GM12878 (cell line): ENCODE measurements around the gene SERINC1. TPM values are rescaled to one million over a fixed set of nuclear protein-coding genes. Genes with fewer than 3 reads are reported as not detected.

Experiments used
- ATAC-seq: fragments of 200-7000 bp; cut with Tn5 transposase; 3 replicates; pipeline ENCODE4 v1.9.1; 2020; ENCODE audit warnings: mild to moderate bottlenecking, moderate library complexity
- BruUV-seq: library from RNA; stranded (reverse); fragments of 400-500 nt; replicated peaks from 2 replicates; lab custom pipeline; 2021; lab: Mats Ljungman, UMichigan
- CTCF ChIA-PET: fragments of 300-600 bp; sonication (Branson Sonifier 250); formaldehyde crosslinking; extraction: SDS; loops from one replicate; lab custom pipeline; 2021; ENCODE audit warnings: inconsistent platforms; lab: Yijun Ruan, JAX
- POLR2A ChIA-PET: fragments of 350-600 bp; formaldehyde crosslinking; extraction: SDS; loops from one replicate; lab custom pipeline; 2021; ENCODE audit warnings: inconsistent platforms; lab: Charles Lee
- RAD21 ChIA-PET: fragments of 300-600 bp; sonication (Branson Sonifier 250); formaldehyde crosslinking; loops from one replicate; lab custom pipeline; 2023; ENCODE audit warnings: antibody characterized with exemption; ENCODE audit not compliant: unreplicated experiment; lab: Charles Lee
- SMC1A ChIA-PET: fragments of 300-600 bp; sonication (Branson Sonifier 250); formaldehyde crosslinking; loops from one replicate; lab custom pipeline; 2023; ENCODE audit not compliant: unreplicated experiment, uncharacterized antibody; lab: Charles Lee
- DNase-seq: peaks from one replicate; pipeline ENCODE4 v3.0.0-alpha.2; 2011; ENCODE audit warnings: low read depth, low spot score
- FAIRE-seq: peaks from 3 replicates; lab custom pipeline; 2011; peaks lifted over from hg19 to GRCh38; lab: Jason Lieb, UNC
- H2AFZ ChIP-seq: 2 replicates; pipeline ENCODE4 v1.6.0; 2011; ENCODE audit warnings: low read depth, low read length, control low read depth; ENCODE audit not compliant: control insufficient read depth
- H3K27ac ChIP-seq: 2 replicates; pipeline ENCODE4 v1.5.1; 2011; ENCODE audit warnings: control low read depth; ENCODE audit not compliant: control insufficient read depth, insufficient read depth
- H3K27me3 ChIP-seq, 2 experiments: replicated peaks in 1 of 2; 2 replicates each; pipeline versions ENCODE4 v1.6.0 to v1.6.1; 2011; ENCODE audit warnings: low read length in 1 of 2; ENCODE audit not compliant: control insufficient read depth in 2 of 2, insufficient read depth in 2 of 2
- H3K36me3 ChIP-seq, 2 experiments: 2 replicates each; pipeline ENCODE4 v1.5.1; 2011; ENCODE audit warnings: low read length in 1 of 2; ENCODE audit not compliant: control insufficient read depth in 2 of 2, insufficient read depth in 2 of 2
- H3K4me1 ChIP-seq: 2 replicates; pipeline ENCODE4 v1.6.1; 2011; ENCODE audit warnings: mild to moderate bottlenecking, low read length, moderate library complexity, mixed read lengths; ENCODE audit not compliant: control insufficient read depth, insufficient read depth
- H3K4me2 ChIP-seq: 2 replicates; pipeline ENCODE4 v1.6.0; 2011; ENCODE audit warnings: control low read depth; ENCODE audit not compliant: control insufficient read depth, insufficient read depth
- H3K4me3 ChIP-seq: fragments of 200-600 bp; sonication (generic); 2 replicates; pipeline ENCODE4 v1.5.1; 2016
- H3K79me2 ChIP-seq: 2 replicates; pipeline ENCODE4 v1.6.0; 2011; ENCODE audit warnings: low read length; ENCODE audit not compliant: control insufficient read depth, insufficient read depth
- H3K9ac ChIP-seq: 2 replicates; pipeline ENCODE4 v1.8.0; 2011; ENCODE audit warnings: low read length, control low read depth, mixed read lengths; ENCODE audit not compliant: control insufficient read depth, insufficient read depth
- H3K9me3 ChIP-seq: replicated peaks from 3 replicates; pipeline ENCODE4 v1.5.1; 2011; ENCODE audit warnings: mild to moderate bottlenecking, low read length; ENCODE audit not compliant: control insufficient read depth, insufficient read depth
- H4K20me1 ChIP-seq: 2 replicates; pipeline ENCODE4 v1.6.0; 2011; ENCODE audit not compliant: control insufficient read depth, insufficient read depth
- BMI1 ChIP-seq: fragments of 450-650 bp; IDR thresholded peaks from 2 replicates; pipeline ENCODE4 v1.6.1; 2016; ENCODE audit warnings: mild to moderate bottlenecking, moderate library complexity, borderline replicate concordance
- CREM ChIP-seq: IDR thresholded peaks from 2 replicates; pipeline ENCODE4 v1.6.1; 2014; ENCODE audit warnings: antibody characterized with exemption, low read depth
- HDAC2 ChIP-seq: fragments of 200-600 bp; sonication (generic); IDR thresholded peaks from 2 replicates; pipeline ENCODE4 v1.6.1; 2017
- HDGF ChIP-seq: fragments of 450-650 bp; IDR thresholded peaks from 2 replicates; pipeline ENCODE4 v1.6.1; 2016; ENCODE audit warnings: antibody characterized with exemption
- IKZF1 ChIP-seq: fragments of 450-650 bp; conservative IDR thresholded peaks from 2 replicates; pipeline ENCODE4 v1.6.1; 2017; ENCODE audit warnings: antibody characterized with exemption, mild to moderate bottlenecking
- JUND ChIP-seq: IDR thresholded peaks from 2 replicates; pipeline ENCODE4 v1.6.1; 2012; ENCODE audit warnings: low read depth, mild to moderate bottlenecking, low read length, improper control_type of control experiment, moderate library complexity
- MTA2 ChIP-seq: fragments of 450-650 bp; IDR thresholded peaks from 2 replicates; pipeline ENCODE4 v1.6.1; 2016; ENCODE audit warnings: low read depth, mild to moderate bottlenecking, moderate library complexity
- POLR2A ChIP-seq: IDR thresholded peaks from 2 replicates; pipeline ENCODE4 v1.6.1; 2011; ENCODE audit warnings: low read depth, mild to moderate bottlenecking, low read length
- RAD51 ChIP-seq: fragments of 450-650 bp; IDR thresholded peaks from 2 replicates; pipeline ENCODE4 v1.6.1; 2016; ENCODE audit warnings: moderate library complexity, mild to moderate bottlenecking, inconsistent platforms
- RBBP5 ChIP-seq: fragments of 200-600 bp; sonication (generic); conservative IDR thresholded peaks from 2 replicates; pipeline ENCODE4 v1.6.1; 2016
- SIX5 ChIP-seq: IDR thresholded peaks from 2 replicates; pipeline ENCODE4 v1.6.1; 2011; ENCODE audit warnings: mild to moderate bottlenecking, low read depth, low read length, moderate library complexity; ENCODE audit not compliant: severe bottlenecking
- SKIL ChIP-seq: fragments of 450-650 bp; IDR thresholded peaks from 2 replicates; pipeline ENCODE4 v1.6.1; 2017; ENCODE audit warnings: mild to moderate bottlenecking, low read depth, inconsistent platforms; ENCODE audit not compliant: poor library complexity, severe bottlenecking
- SMAD5 ChIP-seq: IDR thresholded peaks from 2 replicates; pipeline ENCODE4 v1.6.1; 2016; ENCODE audit warnings: antibody characterized with exemption, low read depth
- SREBF1 ChIP-seq: IDR thresholded peaks from 2 replicates; pipeline ENCODE4 v1.6.1; 2012; ENCODE audit warnings: mild to moderate bottlenecking, low read length
- SUPT20H ChIP-seq: IDR thresholded peaks from 2 replicates; pipeline ENCODE4 v1.6.1; 2011; ENCODE audit warnings: low read depth, mild to moderate bottlenecking, low read length, moderate library complexity, borderline replicate concordance; ENCODE audit not compliant: control insufficient read depth
- TBL1XR1 ChIP-seq: IDR thresholded peaks from 2 replicates; pipeline ENCODE4 v1.6.1; 2012; ENCODE audit warnings: low read depth, low read length, improper control_type of control experiment
- YY1 ChIP-seq: IDR thresholded peaks from 2 replicates; pipeline ENCODE4 v1.6.1; 2011; ENCODE audit warnings: low read depth, mild to moderate bottlenecking, low read length
- in situ Hi-C: fragments of 300-500 bp; cut with MboI; formaldehyde crosslinking; loops from 9 replicates; pipeline ENCODE4 v1.14.3; 2018; ENCODE audit warnings: mixed read lengths
- intact Hi-C: fragments of 100-400 bp; cut with micrococcal nuclease; formaldehyde crosslinking; loops from one replicate; pipeline ENCODE4 v1.14.2; 2022; ENCODE audit not compliant: unreplicated experiment
- polyA plus RNA-seq, 11 experiments: library from polyadenylated mRNA; depleted of rRNA in 4 of 11; unstranded in 6 of 11; stranded (reverse) in 5 of 11; fragments of >200 nt; fragmentation: Nextera tagmentation in 4 of 11; fragmentation: Illumina TruSeq in 1 of 11; extraction: Ambion mirVana in 4 of 11; extraction: Trizol in 1 of 11; gene quantifications; 1 replicate in 1 of 11; 2 replicates in 10 of 11; pipeline versions ENCODE4 v1.2.1 to v1.2.3, GENCODE V29; 2011 to 2016; ENCODE audit warnings: inconsistent platforms in 2 of 11, missing spikeins in 2 of 11, low read depth in 1 of 11
- total RNA-seq, 4 experiments: library from RNA; depleted of rRNA in 3 of 4; stranded (reverse); fragments of >200 nt in 3 of 4; fragmentation: Illumina TruSeq in 1 of 4; extraction: Trizol in 1 of 4; gene quantifications; 2 replicates each; pipeline versions ENCODE4 v1.2.1 to v1.2.3, GENCODE V29; 2013 to 2021
- TF ChIP-seq, protein P1 (sequence below): IDR thresholded peaks from 2 replicates; pipeline ENCODE4 v1.6.1; 2012; ENCODE audit warnings: low read depth, low read length, improper control_type of control experiment

SERINC1 gene
- total and polyA plus RNA-seq, 10 of the 15 experiments (the other 5 are each of a cell fraction or from before 2014, with no cell fraction given) = 18.5 to 45.7 (median 31.1) TPM

DNA sequence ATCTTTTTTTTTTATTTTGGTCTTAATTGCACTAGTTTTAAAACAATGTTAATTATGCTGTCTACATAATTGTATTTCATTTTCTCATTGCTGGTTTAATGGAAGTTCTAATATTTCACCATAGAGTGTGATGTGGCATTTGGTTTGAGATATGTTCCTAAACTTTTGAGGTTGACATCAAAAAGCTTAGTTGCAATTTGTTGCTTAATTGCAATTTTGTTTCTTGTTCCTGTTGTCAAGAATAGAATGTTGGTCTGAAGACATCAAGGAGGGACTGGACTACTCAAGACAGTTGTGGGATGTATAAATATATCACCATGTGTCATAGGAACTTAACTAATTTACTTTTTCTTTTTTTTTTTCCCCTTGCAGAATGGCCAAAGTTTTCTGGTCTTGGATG, 59.6 kb downstream of the SERINC1 start:
- no peak overlapping the region for H3K9ac ChIP-seq
- ChIA-PET SMC1A (interaction anchor here (0.9 to 1.9 kb wide), 5 partner anchors 8 to 605 kb away, joined by 3 to 7 read pairs (median 3); no protein-coding TSS in a partner anchor), POLR2A (interaction anchor here (0.8 kb wide), 1 partner anchor 18 kb away, joined by 5 read pairs; no protein-coding TSS in a partner anchor), CTCF (interaction anchor here (0.8 to 2.2 kb wide), 3 partner anchors 10 to 118 kb away, joined by 3 to 7 read pairs (median 5); no protein-coding TSS in a partner anchor)
- no peak overlapping the region for H3K4me2 ChIP-seq
- H3K27ac ChIP-seq = no peak overlapping the region
- H3K4me1 ChIP-seq = no peaks in the 10 kb centered on the region
- no peak overlapping the region for H2AFZ ChIP-seq
- H4K20me1 ChIP-seq = no peaks in the 10 kb centered on the region
- no peak for ATAC-seq
- no peak for DNase-seq
- intact Hi-C loops = no loop called here
- no peak overlapping the region for H3K4me3 ChIP-seq
- no peaks in the 10 kb centered on the region for H3K27me3 ChIP-seq
- in situ Hi-C loops = no loop called here
- BruUV-seq = no TSS peak
- H3K79me2 ChIP-seq = peaks cover 4% of the 10 kb centered on the region
- no peaks in the 10 kb centered on the region; a peak in 1 of 4 replicates for H3K36me3 ChIP-seq
- TF ChIP-seq SMAD5 (no peak), SUPT20H (no peak), BMI1 (no peak), IKZF1 (no peak), SKIL (no peak), RBBP5 (no peak), SIX5 (no peak), RAD51 (no peak), POLR2A (no peak), HDAC2 (no peak), TBL1XR1 (no peak), YY1 (no peak), JUND (no peak), MTA2 (no peak), SREBF1 (no peak), HDGF (no peak), CREM (no peak)
- TF ChIP-seq, protein P1, sequence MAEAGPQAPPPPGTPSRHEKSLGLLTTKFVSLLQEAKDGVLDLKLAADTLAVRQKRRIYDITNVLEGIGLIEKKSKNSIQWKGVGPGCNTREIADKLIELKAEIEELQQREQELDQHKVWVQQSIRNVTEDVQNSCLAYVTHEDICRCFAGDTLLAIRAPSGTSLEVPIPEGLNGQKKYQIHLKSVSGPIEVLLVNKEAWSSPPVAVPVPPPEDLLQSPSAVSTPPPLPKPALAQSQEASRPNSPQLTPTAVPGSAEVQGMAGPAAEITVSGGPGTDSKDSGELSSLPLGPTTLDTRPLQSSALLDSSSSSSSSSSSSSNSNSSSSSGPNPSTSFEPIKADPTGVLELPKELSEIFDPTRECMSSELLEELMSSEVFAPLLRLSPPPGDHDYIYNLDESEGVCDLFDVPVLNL = no peak
- TF ChIP-seq, all 136 proteins: peak for 0
- no peaks in the 10 kb centered on the region for H3K9me3 ChIP-seq
- FAIRE-seq = no peak
- RAD21 ChIA-PET = interaction anchor here (1.4 kb wide), 1 partner anchor 10 kb away, joined by 6 read pairs; no protein-coding TSS in a partner anchor
